Measurements from ENCODE around the gene NOS1AP.
A peak's percentile ranks its signal among the peaks of the same experiment; 100 is the strongest.

NOS1AP gene

GRCh38 chr1:162067466-162067865 lies 2.0 kb upstream of the NOS1AP start:
- no peak for TF ChIP-seq CTCF (IDR thresholded peaks at IDR 0.05; ENCODE audit: insufficient read depth, low read depth, low read length, missing control alignments)
- DNase-seq (ENCODE audit: low read depth), result no peak

GRCh38 chr1:162068301-162068700 lies 1.2 kb upstream of the NOS1AP start:
- no peak for TF ChIP-seq CTCF (IDR thresholded peaks at IDR 0.05; ENCODE audit: insufficient read depth, low read depth, low read length, missing control alignments)
- H3K4me3 ChIP-seq (ENCODE audit: low read length), result no peak overlapping the region
- no peak for DNase-seq (ENCODE audit: low read depth)

More at GRCh38 chr1:162067466-162067865, 2.0 kb upstream of the NOS1AP start:
- H3K4me3 ChIP-seq (ENCODE audit: low read length), result no peak overlapping the region

- DNase-seq (ENCODE audit: low read depth), result no peak
- no peak for TF ChIP-seq CTCF (IDR thresholded peaks at IDR 0.05; ENCODE audit: insufficient read depth, low read depth, low read length, missing control alignments)
- peak overlapping the region; percentile 41 for H3K4me3 ChIP-seq (ENCODE audit: low read length)
These were observed 730 bp downstream of the NOS1AP start for GRCh38 chr1:162070094-162070748.

GRCh38 chr1:162070825-162071224 lies 1.3 kb downstream of the NOS1AP start:
- peak overlapping the region; percentile 41 for H3K4me3 ChIP-seq (ENCODE audit: low read length)
- no peak for DNase-seq (ENCODE audit: low read depth)
- no peak for TF ChIP-seq CTCF (IDR thresholded peaks at IDR 0.05; ENCODE audit: insufficient read depth, low read depth, low read length, missing control alignments)

DNA sequence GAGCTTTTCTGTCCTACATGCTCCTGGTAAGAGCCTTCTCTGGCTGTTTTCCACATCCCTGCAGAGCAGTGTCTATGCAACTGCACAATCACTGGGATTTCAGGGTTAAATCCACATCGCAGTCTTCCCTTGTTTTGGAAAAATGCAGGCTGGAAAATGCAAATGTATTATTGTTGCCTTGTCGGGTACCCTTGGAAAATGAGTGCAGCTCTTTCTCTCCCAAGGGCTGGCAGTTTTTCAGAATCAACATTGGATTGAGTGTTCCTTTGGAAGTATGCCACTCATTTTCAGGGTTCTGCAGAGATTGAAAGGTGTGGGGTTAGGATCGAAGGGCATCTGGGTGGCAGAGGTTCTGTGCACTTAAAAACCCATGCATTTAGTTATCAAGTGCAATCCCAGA lies 3.2 kb downstream of the NOS1AP start:
- no peak overlapping the region for H3K4me3 ChIP-seq (ENCODE audit: low read length)

GRCh38 chr1:162074276-162075005 lies 5.0 kb downstream of the NOS1AP start:
- no peak overlapping the region for H3K4me3 ChIP-seq (ENCODE audit: low read length)
- DNase-seq (ENCODE audit: low read depth), result no peak
- no peak for TF ChIP-seq CTCF (IDR thresholded peaks at IDR 0.05; ENCODE audit: insufficient read depth, low read depth, low read length, missing control alignments)

More for the DNA sequence above, 3.2 kb downstream of the NOS1AP start:
- no peak for TF ChIP-seq CTCF (IDR thresholded peaks at IDR 0.05; ENCODE audit: insufficient read depth, low read depth, low read length, missing control alignments)
- no peak for DNase-seq (ENCODE audit: low read depth)

Data from epithelial cell of esophagus (primary cell).